ENCODE measurements around the gene ADGRL2. TPM values are rescaled to one million over a fixed set of nuclear protein-coding genes. Genes with fewer than 3 reads are reported as not detected.
A peak's percentile ranks its signal among the peaks of the same experiment; 100 is the strongest.

ADGRL2 gene
- polyA plus RNA-seq, 1 experiment, result 22.7 TPM

- POLR2A ChIA-PET, result no interaction called here
- DNase-seq (ENCODE audit: low read depth, low spot score), result no peak
- Histone ChIP-seq H3K4me3 (ENCODE audit: low read depth, low read length) (peak overlapping the region; percentile 75), H3K9me3 (ENCODE audit: control insufficient read depth, insufficient read depth, low read length) (no peaks in the 10 kb centered on the region; the same call in 1 of the 2 replicates), H3K27ac (ENCODE audit: low read depth, low read length) (no peak overlapping the region), H3K27me3 (ENCODE audit: control insufficient read depth, insufficient read depth, low read length) (peaks cover 2% of the 10 kb centered on the region)
- TF ChIP-seq, protein P1, sequence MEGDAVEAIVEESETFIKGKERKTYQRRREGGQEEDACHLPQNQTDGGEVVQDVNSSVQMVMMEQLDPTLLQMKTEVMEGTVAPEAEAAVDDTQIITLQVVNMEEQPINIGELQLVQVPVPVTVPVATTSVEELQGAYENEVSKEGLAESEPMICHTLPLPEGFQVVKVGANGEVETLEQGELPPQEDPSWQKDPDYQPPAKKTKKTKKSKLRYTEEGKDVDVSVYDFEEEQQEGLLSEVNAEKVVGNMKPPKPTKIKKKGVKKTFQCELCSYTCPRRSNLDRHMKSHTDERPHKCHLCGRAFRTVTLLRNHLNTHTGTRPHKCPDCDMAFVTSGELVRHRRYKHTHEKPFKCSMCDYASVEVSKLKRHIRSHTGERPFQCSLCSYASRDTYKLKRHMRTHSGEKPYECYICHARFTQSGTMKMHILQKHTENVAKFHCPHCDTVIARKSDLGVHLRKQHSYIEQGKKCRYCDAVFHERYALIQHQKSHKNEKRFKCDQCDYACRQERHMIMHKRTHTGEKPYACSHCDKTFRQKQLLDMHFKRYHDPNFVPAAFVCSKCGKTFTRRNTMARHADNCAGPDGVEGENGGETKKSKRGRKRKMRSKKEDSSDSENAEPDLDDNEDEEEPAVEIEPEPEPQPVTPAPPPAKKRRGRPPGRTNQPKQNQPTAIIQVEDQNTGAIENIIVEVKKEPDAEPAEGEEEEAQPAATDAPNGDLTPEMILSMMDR (IDR thresholded peaks at IDR 0.05; ENCODE audit: low read depth, low read length), result no peak
- CTCF ChIA-PET, result interaction anchor here (0.8 to 1.0 kb wide), 2 partner anchors 14 to 93 kb away, joined by 3 read pairs; no protein-coding TSS in a partner anchor
Measured at GRCh38 chr1:81803431-81804110, 2.8 kb downstream of the ADGRL2 start.

DNA sequence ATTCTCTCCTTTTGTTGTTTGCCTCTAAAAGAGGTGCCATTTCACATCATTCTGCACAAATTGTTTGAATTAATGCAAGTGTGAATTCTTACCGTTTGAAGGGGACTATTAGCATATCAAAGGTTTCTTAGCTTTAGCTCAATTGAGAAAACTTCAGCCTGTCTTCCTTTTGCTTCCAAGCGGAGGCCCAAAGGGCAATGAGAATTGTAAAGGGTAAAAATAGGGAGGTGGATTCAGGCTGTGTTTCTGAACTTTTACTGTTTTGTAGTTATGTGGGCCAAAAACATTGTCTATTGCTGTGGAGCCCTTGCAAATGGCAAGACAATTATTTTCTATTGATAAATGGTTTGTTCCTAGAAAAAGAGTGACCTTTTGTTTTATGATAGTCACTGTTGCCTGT, 3.6 kb downstream of the ADGRL2 start:
- no peak for DNase-seq (ENCODE audit: low read depth, low spot score)
- POLR2A ChIA-PET, result no interaction called here
- TF ChIP-seq, protein P1 (IDR thresholded peaks at IDR 0.05; ENCODE audit: low read depth, low read length), result no peak
- Histone ChIP-seq H3K9me3 (ENCODE audit: control insufficient read depth, insufficient read depth, low read length) (no peaks in the 10 kb centered on the region; the same call in 1 of the 2 replicates), H3K27ac (ENCODE audit: low read depth, low read length) (no peak overlapping the region), H3K4me3 (ENCODE audit: low read depth, low read length) (no peak overlapping the region), H3K27me3 (ENCODE audit: control insufficient read depth, insufficient read depth, low read length) (no peaks in the 10 kb centered on the region)
- CTCF ChIA-PET, result interaction anchor here (1.0 kb wide), 1 partner anchor 10 kb away, joined by 3 read pairs; no protein-coding TSS in a partner anchor

- TF ChIP-seq, protein P1 (IDR thresholded peaks at IDR 0.05; ENCODE audit: low read depth, low read length), result no peak
Measured at GRCh38 chr1:81805537-81806431, 5.0 kb downstream of the ADGRL2 start.

GRCh38 chr1:81806432-81806770, 5.7 kb downstream of the ADGRL2 start:
- ChIA-PET POLR2A (no interaction called here), CTCF (no interaction called here)
- TF ChIP-seq, protein P1 (IDR thresholded peaks at IDR 0.05; ENCODE audit: low read depth, low read length), result no peak
- H3K9me3 ChIP-seq (ENCODE audit: control insufficient read depth, insufficient read depth, low read length), result no peaks in the 10 kb centered on the region; the same call in 1 of the 2 replicates
- H3K27ac ChIP-seq (ENCODE audit: low read depth, low read length), result no peak overlapping the region
- H3K4me3 ChIP-seq (ENCODE audit: low read depth, low read length), result no peak overlapping the region
- no peak for DNase-seq (ENCODE audit: low read depth, low spot score)
- no peaks in the 10 kb centered on the region for H3K27me3 ChIP-seq (ENCODE audit: control insufficient read depth, insufficient read depth, low read length)

More at GRCh38 chr1:81805537-81806431, 5.0 kb downstream of the ADGRL2 start:
- ChIA-PET POLR2A (no interaction called here), CTCF (no interaction called here)
- H3K9me3 ChIP-seq (ENCODE audit: control insufficient read depth, insufficient read depth, low read length), result no peaks in the 10 kb centered on the region; the same call in 1 of the 2 replicates
- no peak overlapping the region for H3K4me3 ChIP-seq (ENCODE audit: low read depth, low read length)
- DNase-seq (ENCODE audit: low read depth, low spot score), result no peak
- H3K27me3 ChIP-seq (ENCODE audit: control insufficient read depth, insufficient read depth, low read length), result no peaks in the 10 kb centered on the region
- H3K27ac ChIP-seq (ENCODE audit: low read depth, low read length), result no peak overlapping the region

- TF ChIP-seq, protein P1 (IDR thresholded peaks at IDR 0.05; ENCODE audit: low read depth, low read length), result no peak
- Histone ChIP-seq H3K27me3 (ENCODE audit: control insufficient read depth, insufficient read depth, low read length) (no peaks in the 10 kb centered on the region), H3K4me3 (ENCODE audit: low read depth, low read length) (no peak overlapping the region), H3K27ac (ENCODE audit: low read depth, low read length) (no peak overlapping the region), H3K9me3 (ENCODE audit: control insufficient read depth, insufficient read depth, low read length) (no peaks in the 10 kb centered on the region)
- ChIA-PET CTCF (no interaction called here), POLR2A (no interaction called here)
- no peak for DNase-seq (ENCODE audit: low read depth, low spot score)
Measured at GRCh38 chr1:81808760-81809159, 8.0 kb downstream of the ADGRL2 start.

Data from AG04450 (cell line).